ENCODE results near the gene GULP1.

DNA sequence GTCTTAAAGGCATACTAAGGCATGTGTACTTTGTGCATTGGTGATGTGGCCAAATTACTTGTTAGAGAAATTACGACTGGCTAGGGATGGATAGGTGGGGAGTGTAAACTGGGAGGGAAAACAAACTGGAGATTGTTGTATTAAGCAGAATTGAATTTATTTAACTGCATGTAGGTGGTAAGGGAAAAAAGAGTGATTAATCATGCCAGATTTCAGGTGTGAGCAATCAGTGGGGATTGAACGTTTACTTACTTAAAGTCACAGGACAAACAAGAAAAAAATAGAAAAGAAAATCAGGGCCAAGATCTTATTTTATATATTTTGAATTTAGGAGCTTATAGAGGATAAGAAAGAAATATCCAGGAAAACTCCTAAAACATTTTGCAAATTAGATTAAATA, 88.6 kb downstream of the GULP1 start:
- TF ChIP-seq TAF1 (IDR thresholded peaks at IDR 0.05; ENCODE audit: low read depth), result no peak
- TF ChIP-seq, protein P1, sequence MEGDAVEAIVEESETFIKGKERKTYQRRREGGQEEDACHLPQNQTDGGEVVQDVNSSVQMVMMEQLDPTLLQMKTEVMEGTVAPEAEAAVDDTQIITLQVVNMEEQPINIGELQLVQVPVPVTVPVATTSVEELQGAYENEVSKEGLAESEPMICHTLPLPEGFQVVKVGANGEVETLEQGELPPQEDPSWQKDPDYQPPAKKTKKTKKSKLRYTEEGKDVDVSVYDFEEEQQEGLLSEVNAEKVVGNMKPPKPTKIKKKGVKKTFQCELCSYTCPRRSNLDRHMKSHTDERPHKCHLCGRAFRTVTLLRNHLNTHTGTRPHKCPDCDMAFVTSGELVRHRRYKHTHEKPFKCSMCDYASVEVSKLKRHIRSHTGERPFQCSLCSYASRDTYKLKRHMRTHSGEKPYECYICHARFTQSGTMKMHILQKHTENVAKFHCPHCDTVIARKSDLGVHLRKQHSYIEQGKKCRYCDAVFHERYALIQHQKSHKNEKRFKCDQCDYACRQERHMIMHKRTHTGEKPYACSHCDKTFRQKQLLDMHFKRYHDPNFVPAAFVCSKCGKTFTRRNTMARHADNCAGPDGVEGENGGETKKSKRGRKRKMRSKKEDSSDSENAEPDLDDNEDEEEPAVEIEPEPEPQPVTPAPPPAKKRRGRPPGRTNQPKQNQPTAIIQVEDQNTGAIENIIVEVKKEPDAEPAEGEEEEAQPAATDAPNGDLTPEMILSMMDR (IDR thresholded peaks at IDR 0.05; ENCODE audit: poor library complexity, severe bottlenecking), result no peak
- no peak for TF ChIP-seq REST (IDR thresholded peaks at IDR 0.05; ENCODE audit: borderline replicate concordance)
- no peak for TF ChIP-seq EP300 (conservative IDR thresholded peaks at IDR 0.05; ENCODE audit: poor library complexity, severe bottlenecking)
- TF ChIP-seq RAD21 (conservative IDR thresholded peaks at IDR 0.05), result no peak
- no peak for TF ChIP-seq POLR2AphosphoS5 (IDR thresholded peaks at IDR 0.05)
- TF ChIP-seq SMC3 (conservative IDR thresholded peaks at IDR 0.05; ENCODE audit: poor library complexity), result no peak
- TF ChIP-seq EZH2 (IDR thresholded peaks at IDR 0.05; ENCODE audit: borderline replicate concordance, insufficient read depth, low read length, poor library complexity, severe bottlenecking), result no peak
- no peak for TF ChIP-seq MXI1 (conservative IDR thresholded peaks at IDR 0.05; ENCODE audit: poor library complexity, severe bottlenecking)

All from neural cell (in vitro differentiated cells).